GM23338 (cell line): ENCODE data around the gene SMIM15. TPM values are rescaled to one million over a fixed set of nuclear protein-coding genes. Genes with fewer than 3 reads are reported as not detected.

ENCODE experiments used
- ATAC-seq: fragments of 200-7000 bp; cut with Tn5 transposase; 3 replicates; pipeline ENCODE4 v1.9.1; 2020
- DNase-seq: peaks from one replicate; pipeline ENCODE4 v3.0.0-alpha.2; 2015; ENCODE audit warnings: low spot score
- H2AFZ ChIP-seq: fragments of 200-600 bp; sonication (generic); 2 replicates; pipeline ENCODE4 v1.8.0; 2016; ENCODE audit warnings: antibody characterized with exemption, mild to moderate bottlenecking, moderate library complexity
- H3F3A ChIP-seq: fragments of 200-600 bp; sonication (generic); replicated peaks from 2 replicates; pipeline ENCODE4 v1.8.0; 2017; ENCODE audit warnings: antibody characterized with exemption, mixed run types, low read depth
- H3K27ac ChIP-seq: fragments of 200-600 bp; sonication (generic); 2 replicates; pipeline ENCODE4 v1.6.1; 2016; ENCODE audit warnings: low read depth
- H3K27me3 ChIP-seq: fragments of 200-600 bp; sonication (generic); 2 replicates; pipeline ENCODE4 v1.8.0; 2016; ENCODE audit warnings: mild to moderate bottlenecking, mixed run types, moderate library complexity; ENCODE audit not compliant: insufficient read depth
- H3K36me3 ChIP-seq: fragments of 200-600 bp; sonication (generic); 2 replicates; pipeline ENCODE4 v1.8.0; 2016; ENCODE audit warnings: mild to moderate bottlenecking; ENCODE audit not compliant: insufficient read depth
- H3K4me1 ChIP-seq: fragments of 200-600 bp; sonication (generic); 2 replicates; pipeline ENCODE4 v1.8.0; 2016; ENCODE audit warnings: mild to moderate bottlenecking, moderate library complexity; ENCODE audit not compliant: insufficient read depth
- H3K4me2 ChIP-seq: fragments of 200-600 bp; sonication (generic); 2 replicates; pipeline ENCODE4 v1.7.1; 2017; ENCODE audit warnings: mixed run types
- H3K4me3 ChIP-seq: fragments of 200-600 bp; sonication (generic); 2 replicates; pipeline ENCODE4 v1.6.1; 2016; ENCODE audit warnings: mixed run types
- H3K79me2 ChIP-seq: fragments of 200-600 bp; sonication (generic); replicated peaks from 2 replicates; pipeline ENCODE4 v1.8.0; 2017; ENCODE audit warnings: mild to moderate bottlenecking; ENCODE audit not compliant: insufficient read depth
- H3K9me2 ChIP-seq: fragments of 200-600 bp; sonication (generic); 2 replicates; pipeline ENCODE4 v1.8.0; 2017; ENCODE audit not compliant: insufficient read depth
- H4K20me1 ChIP-seq: fragments of 200-600 bp; sonication (generic); replicated peaks from 2 replicates; pipeline ENCODE4 v1.8.0; 2017; ENCODE audit warnings: mild to moderate bottlenecking; ENCODE audit not compliant: insufficient read depth
- H3K27ac Mint-ChIP-seq: 2 replicates; pipeline ENCODE4 v1.8.0; 2020; ENCODE audit warnings: inconsistent platforms, mild to moderate bottlenecking, moderate library complexity, mixed read lengths
- H3K27me3 Mint-ChIP-seq: 3 replicates; pipeline ENCODE4 v1.8.0; 2022; ENCODE audit warnings: low read depth, mild to moderate bottlenecking, moderate library complexity, mixed read lengths, inconsistent platforms; ENCODE audit not compliant: insufficient read depth, poor library complexity
- H3K36me3 Mint-ChIP-seq: 3 replicates; pipeline ENCODE4 v1.8.0; 2021; ENCODE audit warnings: low read depth, mild to moderate bottlenecking, inconsistent platforms, moderate library complexity, mixed read lengths
- H3K4me1 Mint-ChIP-seq: 3 replicates; pipeline ENCODE4 v1.8.0; 2020; ENCODE audit warnings: mild to moderate bottlenecking, inconsistent platforms, mixed read lengths
- H3K4me3 Mint-ChIP-seq: 3 replicates; pipeline ENCODE4 v1.8.0; 2021; ENCODE audit warnings: moderate library complexity, mild to moderate bottlenecking, inconsistent platforms, mixed read lengths
- H3K9me3 Mint-ChIP-seq: 3 replicates; pipeline ENCODE4 v1.8.0; 2020; ENCODE audit warnings: moderate library complexity, mild to moderate bottlenecking, inconsistent platforms, mixed read lengths
- CREB1 ChIP-seq: fragments of 250-450 bp; sonication (Bioruptor Pico); IDR thresholded peaks from 2 replicates; pipeline ENCODE4 v1.5.0; 2020; ENCODE audit warnings: low read depth, mild to moderate bottlenecking, moderate library complexity
- CTCF ChIP-seq, 2 experiments: fragments of 200-600 bp in 1 of 2; sonication (generic) in 1 of 2; conservative IDR thresholded peaks; 2 replicates each; pipeline versions ENCODE4 v1.5.1 to v1.6.1; 2016 to 2017; ENCODE audit warnings: antibody characterized with exemption in 2 of 2, low read depth in 2 of 2, mild to moderate bottlenecking in 2 of 2, moderate library complexity in 1 of 2
- EZH2 ChIP-seq: fragments of 200-600 bp; sonication (generic); IDR thresholded peaks from one replicate; pipeline ENCODE4 v1.8.0; 2017; ENCODE audit warnings: antibody characterized with exemption, mild to moderate bottlenecking, low read depth; ENCODE audit not compliant: unreplicated experiment
- EZH2phosphoT487 ChIP-seq: fragments of 200-600 bp; sonication (generic); IDR thresholded peaks from one replicate; pipeline ENCODE4 v1.8.1; 2018; ENCODE audit warnings: antibody characterized with exemption; ENCODE audit not compliant: unreplicated experiment
- JUNB ChIP-seq: IDR thresholded peaks from one replicate; pipeline ENCODE4 v1.6.1; 2016; ENCODE audit warnings: antibody characterized with exemption; ENCODE audit not compliant: unreplicated experiment
- NANOG ChIP-seq: IDR thresholded peaks from 2 replicates; pipeline ENCODE4 v1.6.1; 2016; ENCODE audit warnings: antibody characterized with exemption, borderline replicate concordance
- POLR2AphosphoS5 ChIP-seq: IDR thresholded peaks from 2 replicates; pipeline ENCODE4 v1.6.1; 2016; ENCODE audit warnings: antibody characterized with exemption, low read depth
- STAT1 ChIP-seq: IDR thresholded peaks from one replicate; pipeline ENCODE4 v1.6.1; 2016; ENCODE audit warnings: antibody characterized with exemption; ENCODE audit not compliant: unreplicated experiment
- ZNF114 ChIP-seq: fragments of 250-450 bp; sonication (Bioruptor Pico); IDR thresholded peaks from 2 replicates; pipeline ENCODE4 v1.5.0; 2020; ENCODE audit warnings: mild to moderate bottlenecking, moderate library complexity
- ZNF331 ChIP-seq: fragments of 250-450 bp; sonication (Bioruptor Pico); IDR thresholded peaks from 2 replicates; pipeline ENCODE4 v1.5.0; 2020; ENCODE audit warnings: low read depth, mild to moderate bottlenecking, moderate library complexity
- polyA plus RNA-seq: library from polyadenylated mRNA; unstranded; fragments of >200 nt; fragmentation: Nextera tagmentation; extraction: Ambion mirVana; gene quantifications from 2 replicates; pipeline ENCODE4 v1.2.1, GENCODE V29; 2016
- total RNA-seq: library from RNA; depleted of rRNA; stranded (reverse); fragments of >200 nt; shearing (Covaris generic); gene quantifications from 2 replicates; pipeline ENCODE4 v1.2.3, GENCODE V29; 2014
- TF ChIP-seq, protein P1 (sequence below): fragments of 250-450 bp; sonication (Bioruptor Pico); IDR thresholded peaks from 2 replicates; pipeline ENCODE4 v1.5.0; 2020; ENCODE audit warnings: mild to moderate bottlenecking, moderate library complexity
- TF ChIP-seq, protein P2 (sequence below): IDR thresholded peaks from one replicate; pipeline ENCODE4 v1.6.1; 2018; ENCODE audit warnings: antibody characterized with exemption; ENCODE audit not compliant: unreplicated experiment
- TF ChIP-seq, protein P3 (sequence below): IDR thresholded peaks from 2 replicates; pipeline ENCODE4 v1.6.1; 2016; ENCODE audit warnings: antibody characterized with exemption

The SMIM15 gene
- total and polyA plus RNA-seq, 2 experiments from 2014 or later = 33.4 to 53.9 TPM

DNA sequence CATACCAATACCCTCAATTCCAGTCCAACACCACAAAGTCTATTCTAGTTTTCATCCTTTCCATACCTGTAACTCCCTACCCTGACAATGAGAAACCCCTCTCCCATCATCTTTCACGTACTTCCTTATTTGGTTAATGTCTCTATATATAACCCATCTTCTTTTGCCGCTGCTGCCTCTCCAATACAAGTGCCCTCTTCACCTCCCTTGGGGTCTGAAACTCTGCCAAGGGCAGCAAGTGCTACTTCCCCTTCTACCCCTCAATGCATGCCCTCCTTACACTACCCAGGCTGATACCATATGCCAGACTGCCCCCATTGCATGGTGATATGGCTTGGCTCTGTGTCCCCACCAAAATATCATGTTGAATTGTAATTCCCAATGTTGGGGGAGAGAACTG, 24.4 kb upstream of the SMIM15 start:
- Mint-ChIP-seq H3K27me3 (peaks cover 2% of the 10 kb centered on the region), H3K4me3 (no peak overlapping the region), H3K4me1 (peaks cover 14% of the 10 kb centered on the region), H3K36me3 (peaks cover 4% of the 10 kb centered on the region; the same call in 2 of the 3 replicates), H3K27ac (no peak overlapping the region), H3K9me3 (no peaks in the 10 kb centered on the region; the same call in 1 of the 3 replicates)
- Histone ChIP-seq H3K36me3 (no peaks in the 10 kb centered on the region), H4K20me1 (no peaks in the 10 kb centered on the region), H3K27me3 (no peaks in the 10 kb centered on the region), H3K79me2 (no peaks in the 10 kb centered on the region), H2AFZ (no peak overlapping the region), H3K4me3 (no peak overlapping the region), H3K27ac (no peak overlapping the region), H3K4me2 (no peak overlapping the region), H3F3A (no peaks in the 10 kb centered on the region), H3K4me1 (peaks cover 16% of the 10 kb centered on the region; the same call in 1 of the 2 replicates), H3K9me2 (peaks cover 3% of the 10 kb centered on the region)
- ATAC-seq (no peak), DNase-seq (no peak)
- no peak for TF ChIP-seq CTCF (conservative IDR thresholded peaks at IDR 0.05; ENCODE audit: low read depth in 2 of 2)
- TF ChIP-seq, protein P1, sequence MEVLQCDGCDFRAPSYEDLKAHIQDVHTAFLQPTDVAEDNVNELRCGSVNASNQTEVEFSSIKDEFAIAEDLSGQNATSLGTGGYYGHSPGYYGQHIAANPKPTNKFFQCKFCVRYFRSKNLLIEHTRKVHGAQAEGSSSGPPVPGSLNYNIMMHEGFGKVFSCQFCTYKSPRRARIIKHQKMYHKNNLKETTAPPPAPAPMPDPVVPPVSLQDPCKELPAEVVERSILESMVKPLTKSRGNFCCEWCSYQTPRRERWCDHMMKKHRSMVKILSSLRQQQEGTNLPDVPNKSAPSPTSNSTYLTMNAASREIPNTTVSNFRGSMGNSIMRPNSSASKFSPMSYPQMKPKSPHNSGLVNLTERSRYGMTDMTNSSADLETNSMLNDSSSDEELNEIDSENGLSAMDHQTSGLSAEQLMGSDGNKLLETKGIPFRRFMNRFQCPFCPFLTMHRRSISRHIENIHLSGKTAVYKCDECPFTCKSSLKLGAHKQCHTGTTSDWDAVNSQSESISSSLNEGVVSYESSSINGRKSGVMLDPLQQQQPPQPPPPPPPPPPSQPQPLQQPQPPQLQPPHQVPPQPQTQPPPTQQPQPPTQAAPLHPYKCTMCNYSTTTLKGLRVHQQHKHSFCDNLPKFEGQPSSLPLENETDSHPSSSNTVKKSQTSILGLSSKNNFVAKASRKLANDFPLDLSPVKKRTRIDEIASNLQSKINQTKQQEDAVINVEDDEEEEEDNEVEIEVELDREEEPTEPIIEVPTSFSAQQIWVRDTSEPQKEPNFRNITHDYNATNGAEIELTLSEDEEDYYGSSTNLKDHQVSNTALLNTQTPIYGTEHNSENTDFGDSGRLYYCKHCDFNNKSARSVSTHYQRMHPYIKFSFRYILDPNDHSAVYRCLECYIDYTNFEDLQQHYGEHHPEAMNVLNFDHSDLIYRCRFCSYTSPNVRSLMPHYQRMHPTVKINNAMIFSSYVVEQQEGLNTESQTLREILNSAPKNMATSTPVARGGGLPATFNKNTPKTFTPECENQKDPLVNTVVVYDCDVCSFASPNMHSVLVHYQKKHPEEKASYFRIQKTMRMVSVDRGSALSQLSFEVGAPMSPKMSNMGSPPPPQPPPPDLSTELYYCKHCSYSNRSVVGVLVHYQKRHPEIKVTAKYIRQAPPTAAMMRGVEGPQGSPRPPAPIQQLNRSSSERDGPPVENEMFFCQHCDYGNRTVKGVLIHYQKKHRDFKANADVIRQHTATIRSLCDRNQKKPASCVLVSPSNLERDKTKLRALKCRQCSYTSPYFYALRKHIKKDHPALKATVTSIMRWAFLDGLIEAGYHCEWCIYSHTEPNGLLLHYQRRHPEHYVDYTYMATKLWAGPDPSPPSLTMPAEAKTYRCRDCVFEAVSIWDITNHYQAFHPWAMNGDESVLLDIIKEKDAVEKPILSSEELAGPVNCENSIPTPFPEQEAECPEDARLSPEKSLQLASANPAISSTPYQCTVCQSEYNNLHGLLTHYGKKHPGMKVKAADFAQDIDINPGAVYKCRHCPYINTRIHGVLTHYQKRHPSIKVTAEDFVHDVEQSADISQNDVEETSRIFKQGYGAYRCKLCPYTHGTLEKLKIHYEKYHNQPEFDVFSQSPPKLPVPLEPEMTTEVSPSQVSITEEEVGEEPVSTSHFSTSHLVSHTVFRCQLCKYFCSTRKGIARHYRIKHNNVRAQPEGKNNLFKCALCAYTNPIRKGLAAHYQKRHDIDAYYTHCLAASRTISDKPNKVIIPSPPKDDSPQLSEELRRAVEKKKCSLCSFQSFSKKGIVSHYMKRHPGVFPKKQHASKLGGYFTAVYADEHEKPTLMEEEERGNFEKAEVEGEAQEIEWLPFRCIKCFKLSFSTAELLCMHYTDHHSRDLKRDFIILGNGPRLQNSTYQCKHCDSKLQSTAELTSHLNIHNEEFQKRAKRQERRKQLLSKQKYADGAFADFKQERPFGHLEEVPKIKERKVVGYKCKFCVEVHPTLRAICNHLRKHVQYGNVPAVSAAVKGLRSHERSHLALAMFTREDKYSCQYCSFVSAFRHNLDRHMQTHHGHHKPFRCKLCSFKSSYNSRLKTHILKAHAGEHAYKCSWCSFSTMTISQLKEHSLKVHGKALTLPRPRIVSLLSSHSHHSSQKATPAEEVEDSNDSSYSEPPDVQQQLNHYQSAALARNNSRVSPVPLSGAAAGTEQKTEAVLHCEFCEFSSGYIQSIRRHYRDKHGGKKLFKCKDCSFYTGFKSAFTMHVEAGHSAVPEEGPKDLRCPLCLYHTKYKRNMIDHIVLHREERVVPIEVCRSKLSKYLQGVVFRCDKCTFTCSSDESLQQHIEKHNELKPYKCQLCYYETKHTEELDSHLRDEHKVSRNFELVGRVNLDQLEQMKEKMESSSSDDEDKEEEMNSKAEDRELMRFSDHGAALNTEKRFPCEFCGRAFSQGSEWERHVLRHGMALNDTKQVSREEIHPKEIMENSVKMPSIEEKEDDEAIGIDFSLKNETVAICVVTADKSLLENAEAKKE (CRISPR knock-in tag) = no peak
- TF ChIP-seq CREB1 (CRISPR knock-in tag) = no peak
- TF ChIP-seq, protein P2, sequence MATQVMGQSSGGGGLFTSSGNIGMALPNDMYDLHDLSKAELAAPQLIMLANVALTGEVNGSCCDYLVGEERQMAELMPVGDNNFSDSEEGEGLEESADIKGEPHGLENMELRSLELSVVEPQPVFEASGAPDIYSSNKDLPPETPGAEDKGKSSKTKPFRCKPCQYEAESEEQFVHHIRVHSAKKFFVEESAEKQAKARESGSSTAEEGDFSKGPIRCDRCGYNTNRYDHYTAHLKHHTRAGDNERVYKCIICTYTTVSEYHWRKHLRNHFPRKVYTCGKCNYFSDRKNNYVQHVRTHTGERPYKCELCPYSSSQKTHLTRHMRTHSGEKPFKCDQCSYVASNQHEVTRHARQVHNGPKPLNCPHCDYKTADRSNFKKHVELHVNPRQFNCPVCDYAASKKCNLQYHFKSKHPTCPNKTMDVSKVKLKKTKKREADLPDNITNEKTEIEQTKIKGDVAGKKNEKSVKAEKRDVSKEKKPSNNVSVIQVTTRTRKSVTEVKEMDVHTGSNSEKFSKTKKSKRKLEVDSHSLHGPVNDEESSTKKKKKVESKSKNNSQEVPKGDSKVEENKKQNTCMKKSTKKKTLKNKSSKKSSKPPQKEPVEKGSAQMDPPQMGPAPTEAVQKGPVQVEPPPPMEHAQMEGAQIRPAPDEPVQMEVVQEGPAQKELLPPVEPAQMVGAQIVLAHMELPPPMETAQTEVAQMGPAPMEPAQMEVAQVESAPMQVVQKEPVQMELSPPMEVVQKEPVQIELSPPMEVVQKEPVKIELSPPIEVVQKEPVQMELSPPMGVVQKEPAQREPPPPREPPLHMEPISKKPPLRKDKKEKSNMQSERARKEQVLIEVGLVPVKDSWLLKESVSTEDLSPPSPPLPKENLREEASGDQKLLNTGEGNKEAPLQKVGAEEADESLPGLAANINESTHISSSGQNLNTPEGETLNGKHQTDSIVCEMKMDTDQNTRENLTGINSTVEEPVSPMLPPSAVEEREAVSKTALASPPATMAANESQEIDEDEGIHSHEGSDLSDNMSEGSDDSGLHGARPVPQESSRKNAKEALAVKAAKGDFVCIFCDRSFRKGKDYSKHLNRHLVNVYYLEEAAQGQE = no peak
- TF ChIP-seq POLR2AphosphoS5 = no peak
- TF ChIP-seq STAT1 = no peak
- TF ChIP-seq JUNB = no peak
- TF ChIP-seq ZNF114 (CRISPR knock-in tag) = no peak
- no peak for TF ChIP-seq NANOG
- TF ChIP-seq, protein P3, sequence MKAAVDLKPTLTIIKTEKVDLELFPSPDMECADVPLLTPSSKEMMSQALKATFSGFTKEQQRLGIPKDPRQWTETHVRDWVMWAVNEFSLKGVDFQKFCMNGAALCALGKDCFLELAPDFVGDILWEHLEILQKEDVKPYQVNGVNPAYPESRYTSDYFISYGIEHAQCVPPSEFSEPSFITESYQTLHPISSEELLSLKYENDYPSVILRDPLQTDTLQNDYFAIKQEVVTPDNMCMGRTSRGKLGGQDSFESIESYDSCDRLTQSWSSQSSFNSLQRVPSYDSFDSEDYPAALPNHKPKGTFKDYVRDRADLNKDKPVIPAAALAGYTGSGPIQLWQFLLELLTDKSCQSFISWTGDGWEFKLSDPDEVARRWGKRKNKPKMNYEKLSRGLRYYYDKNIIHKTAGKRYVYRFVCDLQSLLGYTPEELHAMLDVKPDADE = no peak
- TF ChIP-seq EZH2 = no peak
- no peak for TF ChIP-seq EZH2phosphoT487
- no peak for TF ChIP-seq ZNF331 (CRISPR knock-in tag)
